A549 (cell line): ENCODE measurements around the gene MARS1. TPM values are rescaled to one million over a fixed set of nuclear protein-coding genes. Genes with fewer than 3 reads are reported as not detected.

Experiments
- ATAC-seq, 2 experiments: fragments of 200-7000 bp in 1 of 2; fragments of >200 bp in 1 of 2; cut with Nextera tagmentation in 1 of 2; cut with Tn5 transposase in 1 of 2; 3 replicates each; pipeline versions ENCODE4 v1.8.0 to v1.9.1; 2018 to 2020; ENCODE audit warnings: mild to moderate bottlenecking in 1 of 2, moderate library complexity in 1 of 2
- CTCF ChIA-PET: fragments of 300-600 bp; sonication (Branson Sonifier 250); formaldehyde crosslinking; extraction: SDS; loops from one replicate; lab custom pipeline; 2021; ENCODE audit warnings: antibody characterized with exemption, inconsistent platforms; lab: Yijun Ruan, JAX
- POLR2A ChIA-PET: fragments of 350-600 bp; formaldehyde crosslinking; extraction: SDS; loops from one replicate; lab custom pipeline; 2021; ENCODE audit warnings: antibody characterized with exemption, inconsistent platforms; lab: Yijun Ruan, JAX
- DNase-seq, 2 experiments: peaks; one replicate each; pipeline versions ENCODE4 v3.0.0 to v3.0.0-alpha.2; 2011 to 2016; ENCODE audit warnings: low read depth in 1 of 2, low spot score in 1 of 2
- FAIRE-seq: peaks from 2 replicates; lab custom pipeline; 2011; peaks lifted over from hg19 to GRCh38; lab: Jason Lieb, UNC
- H3K27ac ChIP-seq, 2 experiments: fragments of >200 bp; sonication (Bioruptor Twin); formaldehyde crosslinking; 3 replicates each; pipeline ENCODE4 v1.5.1; 2016 to 2017
- H3K4me1 ChIP-seq: fragments of >200 bp; sonication (Bioruptor Twin); formaldehyde crosslinking; 3 replicates; pipeline ENCODE4 v1.6.1; 2016
- H3K4me2 ChIP-seq: fragments of >200 bp; sonication (Bioruptor Twin); formaldehyde crosslinking; 3 replicates; pipeline ENCODE4 v1.6.1; 2016
- H3K4me3 ChIP-seq: fragments of >200 bp; sonication (Bioruptor Twin); formaldehyde crosslinking; 3 replicates; pipeline ENCODE4 v1.5.1; 2016
- H3K9me3 ChIP-seq: fragments of >200 bp; sonication (Bioruptor Twin); formaldehyde crosslinking; 3 replicates; pipeline ENCODE4 v1.6.1; 2016
- CBX8 ChIP-seq: fragments of 200-600 bp; sonication (generic); IDR thresholded peaks from 2 replicates; pipeline ENCODE4 v1.6.1; 2016
- HOXB13 ChIP-seq: fragments of 250-450 bp; sonication (Bioruptor Pico); IDR thresholded peaks from 2 replicates; pipeline ENCODE4 v1.5.0; 2020; ENCODE audit warnings: low read depth, mild to moderate bottlenecking, moderate library complexity
- HOXB5 ChIP-seq: fragments of 250-450 bp; sonication (Bioruptor Pico); IDR thresholded peaks from 2 replicates; pipeline ENCODE4 v1.5.0; 2020; ENCODE audit warnings: mild to moderate bottlenecking, moderate library complexity
- KDM5A ChIP-seq: fragments of 200-600 bp; sonication (generic); IDR thresholded peaks from 2 replicates; pipeline ENCODE4 v1.6.1; 2016; ENCODE audit warnings: antibody characterized with exemption, mild to moderate bottlenecking
- MYC ChIP-seq: IDR thresholded peaks from 2 replicates; pipeline ENCODE4 v1.6.1; 2012; ENCODE audit warnings: mild to moderate bottlenecking, inconsistent platforms, low read length, improper control_type of control experiment, borderline replicate concordance
- NPAS2 ChIP-seq: fragments of 250-450 bp; sonication (Bioruptor Pico); IDR thresholded peaks from 2 replicates; pipeline ENCODE4 v1.8.0; 2022; ENCODE audit warnings: mild to moderate bottlenecking, moderate library complexity, borderline replicate concordance
- NR3C1 ChIP-seq: fragments of >200 bp; sonication (Bioruptor Twin); formaldehyde crosslinking; IDR thresholded peaks from 3 replicates; pipeline ENCODE4 v1.6.1; 2017
- POLR2A ChIP-seq: IDR thresholded peaks from 2 replicates; pipeline ENCODE4 v1.6.1; 2012; ENCODE audit warnings: mild to moderate bottlenecking, low read length
- POLR2AphosphoS2 ChIP-seq: conservative IDR thresholded peaks from 2 replicates; pipeline ENCODE4 v1.6.1; 2012; ENCODE audit warnings: low read length, improper control_type of control experiment, inconsistent platforms
- RCOR1 ChIP-seq: fragments of 150-350 bp; IDR thresholded peaks from 2 replicates; pipeline ENCODE4 v1.6.1; 2014; ENCODE audit warnings: antibody characterized with exemption, low read length, low read depth
- TP53 ChIP-seq: fragments of 250-450 bp; sonication (Bioruptor Pico); IDR thresholded peaks from 2 replicates; pipeline ENCODE4 v1.5.0; 2021; ENCODE audit warnings: mild to moderate bottlenecking, moderate library complexity
- ZC3H11A ChIP-seq: fragments of 450-650 bp; IDR thresholded peaks from 2 replicates; pipeline ENCODE4 v1.6.1; 2014; ENCODE audit warnings: antibody characterized with exemption, mild to moderate bottlenecking
- ZFP36 ChIP-seq: fragments of 450-650 bp; IDR thresholded peaks from 2 replicates; pipeline ENCODE4 v1.6.1; 2014; ENCODE audit warnings: borderline replicate concordance; ENCODE audit not compliant: partially characterized antibody
- ZNF302 ChIP-seq: fragments of 250-450 bp; sonication (Bioruptor Pico); IDR thresholded peaks from 2 replicates; pipeline ENCODE4 v1.9.0; 2021; ENCODE audit warnings: inconsistent platforms, mild to moderate bottlenecking, moderate library complexity
- ZSCAN20 ChIP-seq: fragments of 250-450 bp; sonication (Bioruptor Pico); IDR thresholded peaks from 2 replicates; pipeline ENCODE4 v1.8.0; 2022; ENCODE audit warnings: mild to moderate bottlenecking, moderate library complexity
- WGBS: methylation state at CpG from one replicate; pipeline ENCODE4 v1.1.6; 2017; ENCODE audit errors: missing lambda C conversion rate; 5-methylcytosine and 5-hydroxymethylcytosine counted together
- polyA plus RNA-seq, 4 experiments: library from polyadenylated mRNA; depleted of rRNA in 3 of 4; stranded (reverse); fragments of >200 nt; fragmentation: RNase III in 1 of 4; extraction: RNeasy Plus Mini Kit Qiagen cat#74134 plus additional on column Dnase treatment in 1 of 4; gene quantifications; 2 replicates in 3 of 4; 3 replicates in 1 of 4; pipeline ENCODE4 v1.2.3, GENCODE V29; 2011 to 2017
- TF ChIP-seq, protein P1 (sequence below): fragments of 250-450 bp; sonication (Bioruptor Pico); IDR thresholded peaks from 2 replicates; pipeline ENCODE4 v1.5.0; 2020; ENCODE audit warnings: low read depth, mild to moderate bottlenecking, moderate library complexity
- TF ChIP-seq, protein P2 (sequence below): fragments of 200-600 bp; sonication (generic); IDR thresholded peaks from 2 replicates; pipeline ENCODE4 v1.6.1; 2016; ENCODE audit warnings: antibody characterized with exemption, mild to moderate bottlenecking, moderate library complexity

Gene MARS1
- polyA plus RNA-seq, 2 of the 4 experiments (the other 2 are of a cell fraction): 227 to 372 TPM

DNA sequence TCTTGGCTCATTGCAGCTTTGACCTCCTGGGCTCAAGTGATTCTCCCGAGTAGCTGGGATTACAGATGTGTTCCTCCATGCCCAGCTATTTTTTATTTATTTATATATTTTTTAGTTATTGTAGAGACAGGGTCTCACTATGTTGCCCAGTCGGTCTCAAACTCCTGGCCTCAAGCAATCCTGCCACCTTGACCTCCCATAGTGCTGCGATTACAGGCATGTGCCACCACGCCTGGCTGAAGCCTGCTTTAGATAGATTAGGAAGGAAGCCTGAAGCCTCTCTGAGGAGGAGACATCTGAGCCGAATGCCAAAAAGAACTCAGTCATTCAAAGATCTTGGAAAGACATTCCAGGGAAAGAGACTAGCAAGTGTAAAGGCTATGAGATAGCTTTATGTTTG is 43.1 kb upstream of the MARS1 start:
- POLR2A ChIA-PET: no interaction called here
- FAIRE-seq (no peak), ATAC-seq (peak in 1 of 2 experiments; percentile 40; a peak in 4 of 6 replicates), DNase-seq (no peak)
- Histone ChIP-seq H3K4me2 (no peak overlapping the region), H3K27ac (no peak overlapping the region), H3K4me1 (no peaks in the 10 kb centered on the region), H3K9me3 (peaks cover 15% of the 10 kb centered on the region), H3K4me3 (no peak overlapping the region)
- CTCF ChIA-PET: interaction anchor here (0.8 to 13.4 kb wide), 8 partner anchors 9 to 202 kb away, joined by 3 to 459 read pairs (median 4); partner anchors contain the start of genes GLI1 and INHBE
- no peak for TF ChIP-seq NR3C1
- TF ChIP-seq POLR2A: no peak
- no peak for TF ChIP-seq NPAS2 (CRISPR knock-in tag)
- no peak for TF ChIP-seq ZSCAN20 (CRISPR knock-in tag)
- TF ChIP-seq CBX8: no peak
- WGBS: 76% methylated on average over 5 of the region's 5 CpGs

DNA sequence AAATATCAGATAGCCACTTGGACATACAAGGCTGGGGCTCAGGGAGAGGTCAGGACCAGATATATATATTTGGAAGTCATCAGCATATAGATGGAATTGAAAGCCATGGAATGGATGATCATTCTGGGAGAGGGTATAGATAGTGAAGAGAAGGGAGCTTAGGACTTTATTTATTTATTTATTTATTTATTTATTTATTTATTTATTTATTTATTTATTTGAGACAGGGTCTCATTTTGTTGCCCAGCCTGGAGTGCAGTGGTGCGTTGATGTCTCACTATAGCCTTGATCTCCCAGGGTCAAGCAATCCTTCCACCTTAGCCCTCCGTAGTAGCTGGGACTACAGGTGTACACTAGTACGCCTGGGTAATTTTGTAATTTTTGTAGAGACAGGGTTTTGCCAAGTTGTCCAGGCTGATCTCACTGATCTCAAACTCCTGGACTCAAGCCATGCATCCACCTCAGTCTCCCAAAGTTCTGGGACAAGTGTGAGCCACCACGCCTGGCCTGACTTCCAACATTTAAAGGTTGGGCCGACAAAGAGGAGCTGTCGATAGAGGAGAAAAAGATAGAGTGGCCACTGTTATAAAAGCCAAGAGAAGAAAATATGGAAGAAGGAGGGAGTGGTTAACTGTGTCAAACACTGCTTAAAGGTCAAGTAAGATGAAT is 41.4 kb upstream of the MARS1 start:
- FAIRE-seq (no peak), ATAC-seq (no peak), DNase-seq (no peak)
- TF ChIP-seq ZC3H11A (peak; percentile 98), ZNF302 (no peak)
- WGBS: 95% methylated on average over 6 of the region's 6 CpGs
- Histone ChIP-seq H3K9me3 (peaks cover 9% of the 10 kb centered on the region), H3K4me1 (peaks cover 5% of the 10 kb centered on the region), H3K27ac (no peak overlapping the region), H3K4me3 (no peak overlapping the region), H3K4me2 (no peak overlapping the region)
- POLR2A ChIA-PET: no interaction called here
- CTCF ChIA-PET: interaction anchor here (1.6 to 13.4 kb wide), 3 partner anchors 8 to 139 kb away, joined by 4 to 459 read pairs (median 74); partner anchors contain the start of genes INHBC and INHBE

DNA sequence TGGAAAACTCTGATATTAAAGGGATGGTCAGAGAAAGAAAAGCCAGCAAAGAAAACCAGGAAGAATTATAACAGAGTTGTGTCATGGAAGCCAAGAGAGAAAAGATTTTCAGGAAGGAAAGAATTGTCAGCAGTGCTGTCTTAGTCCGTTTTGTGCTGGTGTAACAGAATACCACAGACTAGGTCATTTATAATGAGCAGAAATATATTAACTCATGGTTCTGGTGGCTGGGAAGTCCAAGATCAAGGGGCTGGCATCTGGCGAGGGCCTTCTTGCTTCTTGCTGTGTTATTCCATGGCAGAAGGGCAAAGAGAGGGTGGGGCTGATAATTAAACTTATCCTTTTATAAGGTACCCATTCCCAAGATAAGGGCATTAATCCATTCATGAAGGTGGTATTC is 39.2 kb upstream of the MARS1 start:
- H3K9me3 ChIP-seq: no peaks in the 10 kb centered on the region
- FAIRE-seq (no peak), DNase-seq (no peak), ATAC-seq (no peak)
- peaks cover 25% of the 10 kb centered on the region for H3K4me1 ChIP-seq
- no peak overlapping the region for H3K4me2 ChIP-seq
- POLR2A ChIA-PET: no interaction called here
- TF ChIP-seq RCOR1 (no peak), POLR2AphosphoS2 (no peak), HOXB5 (CRISPR knock-in tag) (no peak), KDM5A (no peak), ZFP36 (no peak), NPAS2 (CRISPR knock-in tag) (no peak)
- no peak overlapping the region for H3K4me3 ChIP-seq
- H3K27ac ChIP-seq: no peak overlapping the region
- CTCF ChIA-PET: interaction anchor here (1.2 to 13.4 kb wide), 5 partner anchors 8 to 207 kb away, joined by 3 to 459 read pairs (median 91); partner anchors contain the start of gene GLI1
- WGBS: 83% methylated on average over 2 of the region's 2 CpGs

DNA sequence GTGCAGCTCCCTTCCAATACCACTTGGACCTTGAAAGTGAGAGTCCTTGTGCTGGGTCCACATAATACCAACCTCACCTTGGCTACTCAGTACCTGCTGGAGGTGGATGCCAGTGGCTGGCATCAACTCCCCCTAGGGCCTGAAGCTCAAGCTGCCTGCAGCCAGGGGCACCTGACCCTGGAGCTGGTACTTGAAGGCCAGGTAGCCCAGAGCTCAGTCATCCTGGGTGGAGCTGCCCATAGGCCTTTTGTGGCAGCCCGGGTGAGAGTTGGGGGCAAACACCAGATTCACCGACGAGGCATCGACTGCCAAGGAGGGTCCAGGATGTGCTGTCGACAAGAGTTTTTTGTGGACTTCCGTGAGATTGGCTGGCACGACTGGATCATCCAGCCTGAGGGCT is 38.5 kb upstream of the MARS1 start:
- ChIA-PET CTCF (interaction anchor here (8.4 to 13.4 kb wide), 3 partner anchors 13 to 208 kb away, joined by 91 to 459 read pairs (median 98); partner anchors contain the start of gene GLI1), POLR2A (no interaction called here)
- no peak overlapping the region for H3K4me2 ChIP-seq
- WGBS: 97% methylated on average over 7 of the region's 7 CpGs
- no peak for ATAC-seq
- no peak overlapping the region for H3K4me3 ChIP-seq
- TF ChIP-seq, protein P1, sequence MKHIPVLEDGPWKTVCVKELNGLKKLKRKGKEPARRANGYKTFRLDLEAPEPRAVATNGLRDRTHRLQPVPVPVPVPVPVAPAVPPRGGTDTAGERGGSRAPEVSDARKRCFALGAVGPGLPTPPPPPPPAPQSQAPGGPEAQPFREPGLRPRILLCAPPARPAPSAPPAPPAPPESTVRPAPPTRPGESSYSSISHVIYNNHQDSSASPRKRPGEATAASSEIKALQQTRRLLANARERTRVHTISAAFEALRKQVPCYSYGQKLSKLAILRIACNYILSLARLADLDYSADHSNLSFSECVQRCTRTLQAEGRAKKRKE (CRISPR knock-in tag): no peak
- no peak for TF ChIP-seq HOXB13 (CRISPR knock-in tag)
- TF ChIP-seq POLR2A: no peak
- no peak for TF ChIP-seq MYC
- TF ChIP-seq TP53 (CRISPR knock-in tag): no peak
- TF ChIP-seq, protein P2, sequence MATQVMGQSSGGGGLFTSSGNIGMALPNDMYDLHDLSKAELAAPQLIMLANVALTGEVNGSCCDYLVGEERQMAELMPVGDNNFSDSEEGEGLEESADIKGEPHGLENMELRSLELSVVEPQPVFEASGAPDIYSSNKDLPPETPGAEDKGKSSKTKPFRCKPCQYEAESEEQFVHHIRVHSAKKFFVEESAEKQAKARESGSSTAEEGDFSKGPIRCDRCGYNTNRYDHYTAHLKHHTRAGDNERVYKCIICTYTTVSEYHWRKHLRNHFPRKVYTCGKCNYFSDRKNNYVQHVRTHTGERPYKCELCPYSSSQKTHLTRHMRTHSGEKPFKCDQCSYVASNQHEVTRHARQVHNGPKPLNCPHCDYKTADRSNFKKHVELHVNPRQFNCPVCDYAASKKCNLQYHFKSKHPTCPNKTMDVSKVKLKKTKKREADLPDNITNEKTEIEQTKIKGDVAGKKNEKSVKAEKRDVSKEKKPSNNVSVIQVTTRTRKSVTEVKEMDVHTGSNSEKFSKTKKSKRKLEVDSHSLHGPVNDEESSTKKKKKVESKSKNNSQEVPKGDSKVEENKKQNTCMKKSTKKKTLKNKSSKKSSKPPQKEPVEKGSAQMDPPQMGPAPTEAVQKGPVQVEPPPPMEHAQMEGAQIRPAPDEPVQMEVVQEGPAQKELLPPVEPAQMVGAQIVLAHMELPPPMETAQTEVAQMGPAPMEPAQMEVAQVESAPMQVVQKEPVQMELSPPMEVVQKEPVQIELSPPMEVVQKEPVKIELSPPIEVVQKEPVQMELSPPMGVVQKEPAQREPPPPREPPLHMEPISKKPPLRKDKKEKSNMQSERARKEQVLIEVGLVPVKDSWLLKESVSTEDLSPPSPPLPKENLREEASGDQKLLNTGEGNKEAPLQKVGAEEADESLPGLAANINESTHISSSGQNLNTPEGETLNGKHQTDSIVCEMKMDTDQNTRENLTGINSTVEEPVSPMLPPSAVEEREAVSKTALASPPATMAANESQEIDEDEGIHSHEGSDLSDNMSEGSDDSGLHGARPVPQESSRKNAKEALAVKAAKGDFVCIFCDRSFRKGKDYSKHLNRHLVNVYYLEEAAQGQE: no peak
- no peak for TF ChIP-seq HOXB5 (CRISPR knock-in tag)
- peaks cover 32% of the 10 kb centered on the region for H3K4me1 ChIP-seq
- FAIRE-seq: no peak
- DNase-seq: no peak
- H3K27ac ChIP-seq: no peak overlapping the region
- H3K9me3 ChIP-seq: no peaks in the 10 kb centered on the region
